Karpas-422 (cell line): ENCODE results near the gene CD48. TPM values are rescaled to one million over a fixed set of nuclear protein-coding genes. Genes with fewer than 3 reads are reported as not detected.

Experiments
- DNase-seq: peaks from one replicate; pipeline ENCODE4 v3.0.0-alpha.2; 2015
- H2AFZ ChIP-seq: fragments of 200-600 bp; sonication (generic); 2 replicates; pipeline ENCODE4 v1.6.1; 2014; ENCODE audit warnings: antibody characterized with exemption, low read length, mixed read lengths
- H3K27ac ChIP-seq: fragments of 200-600 bp; sonication (generic); 2 replicates; pipeline ENCODE4 v1.5.1; 2014; ENCODE audit warnings: mild to moderate bottlenecking, low read length, moderate library complexity
- H3K27me3 ChIP-seq: fragments of 200-600 bp; sonication (generic); 2 replicates; pipeline ENCODE4 v1.6.1; 2014; ENCODE audit warnings: low read length, mixed read lengths
- H3K36me3 ChIP-seq: fragments of 200-600 bp; sonication (generic); 2 replicates; pipeline ENCODE4 v1.6.1; 2014; ENCODE audit warnings: low read length, mixed read lengths; ENCODE audit not compliant: insufficient read depth
- H3K4me1 ChIP-seq: fragments of 200-600 bp; sonication (generic); 2 replicates; pipeline ENCODE4 v1.6.1; 2014; ENCODE audit warnings: mild to moderate bottlenecking, low read length, mixed read lengths
- H3K4me2 ChIP-seq: fragments of 200-600 bp; sonication (generic); 2 replicates; pipeline ENCODE4 v1.6.1; 2014; ENCODE audit warnings: low read length, low read depth, mild to moderate bottlenecking; ENCODE audit not compliant: poor library complexity, severe bottlenecking
- H3K4me3 ChIP-seq: fragments of 200-600 bp; sonication (generic); 2 replicates; pipeline ENCODE4 v1.5.1; 2014; ENCODE audit warnings: mild to moderate bottlenecking, antibody characterized with exemption, low read length, mixed read lengths
- H3K79me2 ChIP-seq: fragments of 200-600 bp; sonication (generic); 2 replicates; pipeline ENCODE4 v1.6.1; 2014; ENCODE audit warnings: mild to moderate bottlenecking, low read length, mixed read lengths
- H3K9ac ChIP-seq: fragments of 200-600 bp; sonication (generic); 2 replicates; pipeline ENCODE4 v1.6.0; 2014; ENCODE audit warnings: low read length
- H3K9me2 ChIP-seq: fragments of 200-600 bp; sonication (generic), shearing (Covaris generic); replicated peaks from 2 replicates; pipeline ENCODE4 v1.6.0; 2014; ENCODE audit warnings: mild to moderate bottlenecking, low read length, moderate library complexity; ENCODE audit not compliant: insufficient read depth
- H3K9me3 ChIP-seq: fragments of 300-700, 200-600 bp; sonication (generic); 2 replicates; pipeline ENCODE4 v1.6.1; 2014; ENCODE audit warnings: low read length, mixed read lengths
- H4K20me1 ChIP-seq: fragments of 200-600 bp; sonication (generic); 2 replicates; pipeline ENCODE4 v1.6.1; 2014; ENCODE audit warnings: mild to moderate bottlenecking, antibody characterized with exemption, low read length, low read depth; ENCODE audit not compliant: insufficient read depth
- total RNA-seq: library from RNA; depleted of rRNA; stranded (reverse); fragments of >200 nt; shearing (Covaris generic); gene quantifications from 2 replicates; pipeline ENCODE4 v1.2.3, GENCODE V29; 2014; ENCODE audit warnings: low replicate concordance

The CD48 gene
- total RNA-seq, 1 experiment from 2014 or later = 56.3 TPM

- Histone ChIP-seq H4K20me1 (no peaks in the 10 kb centered on the region), H3K9me3 (peaks cover 4% of the 10 kb centered on the region; the same call in 1 of the 2 replicates), H3K79me2 (no peaks in the 10 kb centered on the region), H3K4me2 (no peak overlapping the region), H3K27me3 (0 out of 2 replicates have a peak, but pooled peaks cover 3% of the 10 kb centered on the region), H3K9ac (no peak overlapping the region), H3K27ac (no peak overlapping the region), H2AFZ (0 out of 2 replicates have a peak overlapping the region, but pooled peaks have one; percentile 26), H3K9me2 (no peaks in the 10 kb centered on the region), H3K36me3 (no peaks in the 10 kb centered on the region), H3K4me1 (peaks cover 23% of the 10 kb centered on the region), H3K4me3 (no peak overlapping the region)
- no peak for DNase-seq
These were observed 45.6 kb downstream of the CD48 start for GRCh38 chr1:160666079-160666442.

GRCh38 chr1:160665330-160666078 is 46.1 kb downstream of the CD48 start:
- peaks cover 4% of the 10 kb centered on the region; the same call in 1 of the 2 replicates for H3K9me3 ChIP-seq
- H3K4me1 ChIP-seq = peaks cover 23% of the 10 kb centered on the region
- no peak overlapping the region for H3K27ac ChIP-seq
- 0 out of 2 replicates have a peak, but pooled peaks cover 3% of the 10 kb centered on the region for H3K27me3 ChIP-seq
- no peak overlapping the region for H3K9ac ChIP-seq
- peak overlapping the region; percentile 30 for H3K4me2 ChIP-seq
- H4K20me1 ChIP-seq = no peaks in the 10 kb centered on the region
- H3K4me3 ChIP-seq = no peak overlapping the region
- H3K36me3 ChIP-seq = no peaks in the 10 kb centered on the region
- DNase-seq = no peak
- 0 out of 2 replicates have a peak overlapping the region, but pooled peaks have one; percentile 26 for H2AFZ ChIP-seq
- no peaks in the 10 kb centered on the region for H3K9me2 ChIP-seq
- no peaks in the 10 kb centered on the region for H3K79me2 ChIP-seq

- no peaks in the 10 kb centered on the region for H4K20me1 ChIP-seq
- peak; percentile 65 for DNase-seq
- no peaks in the 10 kb centered on the region for H3K36me3 ChIP-seq
- H3K9me3 ChIP-seq = peaks cover 4% of the 10 kb centered on the region; the same call in 1 of the 2 replicates
- 0 out of 2 replicates have a peak, but pooled peaks cover 3% of the 10 kb centered on the region for H3K27me3 ChIP-seq
- H3K4me1 ChIP-seq = peaks cover 23% of the 10 kb centered on the region
- no peaks in the 10 kb centered on the region for H3K9me2 ChIP-seq
- peak overlapping the region; percentile 30 for H3K4me2 ChIP-seq
- H3K27ac ChIP-seq = no peak overlapping the region
- H2AFZ ChIP-seq = 0 out of 2 replicates have a peak overlapping the region, but pooled peaks have one; percentile 37
- H3K9ac ChIP-seq = no peak overlapping the region
- 0 out of 2 replicates have a peak overlapping the region, but pooled peaks have one; percentile 5 for H3K4me3 ChIP-seq
- H3K79me2 ChIP-seq = no peaks in the 10 kb centered on the region
These were observed 47.0 kb downstream of the CD48 start for GRCh38 chr1:160664573-160665051.

GRCh38 chr1:160662910-160663309 is 48.7 kb downstream of the CD48 start:
- Histone ChIP-seq H2AFZ (no peak overlapping the region), H3K4me1 (peaks cover 25% of the 10 kb centered on the region), H3K27me3 (no peaks in the 10 kb centered on the region), H3K9me2 (no peaks in the 10 kb centered on the region), H3K4me2 (no peak overlapping the region), H3K79me2 (no peaks in the 10 kb centered on the region), H3K4me3 (no peak overlapping the region), H3K9ac (no peak overlapping the region), H3K36me3 (no peaks in the 10 kb centered on the region), H4K20me1 (no peaks in the 10 kb centered on the region), H3K9me3 (no peaks in the 10 kb centered on the region), H3K27ac (no peak overlapping the region)
- DNase-seq = no peak

- no peak overlapping the region for H3K9ac ChIP-seq
- no peak overlapping the region for H3K4me2 ChIP-seq
- H3K27me3 ChIP-seq = no peaks in the 10 kb centered on the region
- no peaks in the 10 kb centered on the region for H3K36me3 ChIP-seq
- H3K27ac ChIP-seq = no peak overlapping the region
- no peaks in the 10 kb centered on the region for H3K9me2 ChIP-seq
- no peak overlapping the region for H3K4me3 ChIP-seq
- H4K20me1 ChIP-seq = no peaks in the 10 kb centered on the region
- no peaks in the 10 kb centered on the region for H3K9me3 ChIP-seq
- no peaks in the 10 kb centered on the region for H3K79me2 ChIP-seq
- peaks cover 15% of the 10 kb centered on the region for H3K4me1 ChIP-seq
- no peak for DNase-seq
- no peak overlapping the region for H2AFZ ChIP-seq
These were observed 52.1 kb downstream of the CD48 start for GRCh38 chr1:160659566-160659965.

GRCh38 chr1:160658814-160659193 is 52.8 kb downstream of the CD48 start:
- H3K27ac ChIP-seq = no peak overlapping the region
- H2AFZ ChIP-seq = no peak overlapping the region
- H3K4me2 ChIP-seq = no peak overlapping the region
- H3K9ac ChIP-seq = no peak overlapping the region
- H3K4me3 ChIP-seq = no peak overlapping the region
- no peak for DNase-seq
- no peaks in the 10 kb centered on the region for H3K27me3 ChIP-seq
- H3K9me2 ChIP-seq = no peaks in the 10 kb centered on the region
- H4K20me1 ChIP-seq = no peaks in the 10 kb centered on the region
- H3K79me2 ChIP-seq = no peaks in the 10 kb centered on the region
- no peaks in the 10 kb centered on the region for H3K9me3 ChIP-seq
- H3K36me3 ChIP-seq = no peaks in the 10 kb centered on the region
- peaks cover 13% of the 10 kb centered on the region for H3K4me1 ChIP-seq

- no peaks in the 10 kb centered on the region for H3K27me3 ChIP-seq
- H2AFZ ChIP-seq = no peak overlapping the region
- H3K4me3 ChIP-seq = no peak overlapping the region
- no peak overlapping the region for H3K4me2 ChIP-seq
- no peaks in the 10 kb centered on the region for H3K9me2 ChIP-seq
- DNase-seq = no peak
- H3K36me3 ChIP-seq = no peaks in the 10 kb centered on the region
- H3K27ac ChIP-seq = no peak overlapping the region
- H3K9me3 ChIP-seq = no peaks in the 10 kb centered on the region
- H3K79me2 ChIP-seq = no peaks in the 10 kb centered on the region
- no peaks in the 10 kb centered on the region for H4K20me1 ChIP-seq
- no peak overlapping the region for H3K9ac ChIP-seq
- H3K4me1 ChIP-seq = peaks cover 18% of the 10 kb centered on the region
These were observed 53.3 kb downstream of the CD48 start for GRCh38 chr1:160658162-160658813.

GRCh38 chr1:160657250-160657781 is 54.3 kb downstream of the CD48 start:
- no peaks in the 10 kb centered on the region for H3K27me3 ChIP-seq
- no peak overlapping the region for H3K4me3 ChIP-seq
- H3K36me3 ChIP-seq = no peaks in the 10 kb centered on the region
- H3K9ac ChIP-seq = no peak overlapping the region
- H3K27ac ChIP-seq = no peak overlapping the region
- H4K20me1 ChIP-seq = no peaks in the 10 kb centered on the region
- H3K4me1 ChIP-seq = peaks cover 28% of the 10 kb centered on the region
- no peaks in the 10 kb centered on the region for H3K79me2 ChIP-seq
- H3K9me2 ChIP-seq = no peaks in the 10 kb centered on the region
- H3K4me2 ChIP-seq = no peak overlapping the region
- no peak for DNase-seq
- no peaks in the 10 kb centered on the region for H3K9me3 ChIP-seq
- no peak overlapping the region for H2AFZ ChIP-seq
